Liver (tissue), 3 donors: ENCODE results near the gene RPTOR.

ENCODE experiments used
- HNF4A ChIP-seq, 2 donors: conservative IDR thresholded peaks; 2 replicates each; pipeline ENCODE4 v1.6.1; 2016; ENCODE audit warnings: antibody characterized with exemption in 2 of 2, mild to moderate bottlenecking in 2 of 2
- RAD21 ChIP-seq, 2 donors: IDR thresholded peaks; 2 replicates each; pipeline ENCODE4 v1.6.1; 2016; ENCODE audit warnings: antibody characterized with exemption in 2 of 2, mild to moderate bottlenecking in 2 of 2
- TAF1 ChIP-seq: conservative IDR thresholded peaks from 2 replicates; pipeline ENCODE4 v1.6.1; 2016; ENCODE audit warnings: antibody characterized with exemption, mild to moderate bottlenecking
- TF ChIP-seq, protein P1 (sequence below): fragments of 150-350 bp; IDR thresholded peaks from 2 replicates; pipeline ENCODE4 v1.5.1; 2017; ENCODE audit warnings: improper control_type of control experiment, low read depth, low read length; ENCODE audit not compliant: missing input control
- TF ChIP-seq, protein P2 (sequence below): IDR thresholded peaks from 2 replicates; pipeline ENCODE4 v1.6.1; 2016; ENCODE audit warnings: antibody characterized with exemption
- TF ChIP-seq, protein P3 (sequence below): IDR thresholded peaks from 2 replicates; pipeline ENCODE4 v1.6.1; 2016; ENCODE audit warnings: antibody characterized with exemption
- donor health status: healthy.
- donor health status: healthy.

DNA sequence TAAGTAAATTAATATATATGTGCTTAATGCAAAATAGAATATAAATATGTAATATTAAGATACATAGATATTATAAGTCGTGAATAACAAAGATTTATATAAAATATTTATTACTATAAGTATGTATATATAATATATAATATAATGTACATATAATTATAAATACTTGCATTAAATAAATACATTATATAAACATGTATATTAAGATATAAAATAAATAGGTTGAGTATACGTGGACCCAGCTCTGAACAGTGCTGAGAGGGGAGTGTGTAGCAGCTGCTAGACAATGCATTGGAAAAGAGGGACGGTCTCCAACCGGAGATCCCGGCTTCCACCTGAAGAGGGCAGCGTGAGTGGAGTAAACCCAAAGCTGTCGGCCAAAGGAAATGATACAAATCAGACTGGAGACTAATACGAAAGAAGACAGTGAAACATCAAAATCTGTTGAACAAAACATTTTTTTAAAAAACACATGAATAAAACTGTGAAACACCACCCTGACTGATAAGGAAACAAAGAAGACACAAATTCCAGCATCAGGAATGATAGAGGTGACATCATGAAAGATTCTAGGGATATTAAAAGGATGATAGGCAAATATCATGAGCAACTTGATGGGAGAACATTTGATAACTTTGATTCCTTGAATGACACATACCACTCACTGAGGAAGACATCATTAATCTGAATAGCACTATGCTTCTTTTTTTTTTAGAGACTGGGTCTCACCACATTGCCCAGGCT is 321.6 kb downstream of the RPTOR start:
- TF ChIP-seq, protein P1, sequence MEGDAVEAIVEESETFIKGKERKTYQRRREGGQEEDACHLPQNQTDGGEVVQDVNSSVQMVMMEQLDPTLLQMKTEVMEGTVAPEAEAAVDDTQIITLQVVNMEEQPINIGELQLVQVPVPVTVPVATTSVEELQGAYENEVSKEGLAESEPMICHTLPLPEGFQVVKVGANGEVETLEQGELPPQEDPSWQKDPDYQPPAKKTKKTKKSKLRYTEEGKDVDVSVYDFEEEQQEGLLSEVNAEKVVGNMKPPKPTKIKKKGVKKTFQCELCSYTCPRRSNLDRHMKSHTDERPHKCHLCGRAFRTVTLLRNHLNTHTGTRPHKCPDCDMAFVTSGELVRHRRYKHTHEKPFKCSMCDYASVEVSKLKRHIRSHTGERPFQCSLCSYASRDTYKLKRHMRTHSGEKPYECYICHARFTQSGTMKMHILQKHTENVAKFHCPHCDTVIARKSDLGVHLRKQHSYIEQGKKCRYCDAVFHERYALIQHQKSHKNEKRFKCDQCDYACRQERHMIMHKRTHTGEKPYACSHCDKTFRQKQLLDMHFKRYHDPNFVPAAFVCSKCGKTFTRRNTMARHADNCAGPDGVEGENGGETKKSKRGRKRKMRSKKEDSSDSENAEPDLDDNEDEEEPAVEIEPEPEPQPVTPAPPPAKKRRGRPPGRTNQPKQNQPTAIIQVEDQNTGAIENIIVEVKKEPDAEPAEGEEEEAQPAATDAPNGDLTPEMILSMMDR = peak; percentile 70
- TF ChIP-seq RAD21 (IDR thresholded peaks at IDR 0.05) = peak; percentile 76 to 81
- TF ChIP-seq, protein P2, sequence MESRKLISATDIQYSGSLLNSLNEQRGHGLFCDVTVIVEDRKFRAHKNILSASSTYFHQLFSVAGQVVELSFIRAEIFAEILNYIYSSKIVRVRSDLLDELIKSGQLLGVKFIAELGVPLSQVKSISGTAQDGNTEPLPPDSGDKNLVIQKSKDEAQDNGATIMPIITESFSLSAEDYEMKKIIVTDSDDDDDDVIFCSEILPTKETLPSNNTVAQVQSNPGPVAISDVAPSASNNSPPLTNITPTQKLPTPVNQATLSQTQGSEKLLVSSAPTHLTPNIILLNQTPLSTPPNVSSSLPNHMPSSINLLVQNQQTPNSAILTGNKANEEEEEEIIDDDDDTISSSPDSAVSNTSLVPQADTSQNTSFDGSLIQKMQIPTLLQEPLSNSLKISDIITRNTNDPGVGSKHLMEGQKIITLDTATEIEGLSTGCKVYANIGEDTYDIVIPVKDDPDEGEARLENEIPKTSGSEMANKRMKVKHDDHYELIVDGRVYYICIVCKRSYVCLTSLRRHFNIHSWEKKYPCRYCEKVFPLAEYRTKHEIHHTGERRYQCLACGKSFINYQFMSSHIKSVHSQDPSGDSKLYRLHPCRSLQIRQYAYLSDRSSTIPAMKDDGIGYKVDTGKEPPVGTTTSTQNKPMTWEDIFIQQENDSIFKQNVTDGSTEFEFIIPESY = no peak
- TF ChIP-seq HNF4A (conservative IDR thresholded peaks at IDR 0.05) = no peak
- TF ChIP-seq TAF1 = no peak
- TF ChIP-seq, protein P3, sequence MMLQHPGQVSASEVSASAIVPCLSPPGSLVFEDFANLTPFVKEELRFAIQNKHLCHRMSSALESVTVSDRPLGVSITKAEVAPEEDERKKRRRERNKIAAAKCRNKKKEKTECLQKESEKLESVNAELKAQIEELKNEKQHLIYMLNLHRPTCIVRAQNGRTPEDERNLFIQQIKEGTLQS = no peak
